ENCODE measurements around the gene C8G.

Gene C8G

DNA sequence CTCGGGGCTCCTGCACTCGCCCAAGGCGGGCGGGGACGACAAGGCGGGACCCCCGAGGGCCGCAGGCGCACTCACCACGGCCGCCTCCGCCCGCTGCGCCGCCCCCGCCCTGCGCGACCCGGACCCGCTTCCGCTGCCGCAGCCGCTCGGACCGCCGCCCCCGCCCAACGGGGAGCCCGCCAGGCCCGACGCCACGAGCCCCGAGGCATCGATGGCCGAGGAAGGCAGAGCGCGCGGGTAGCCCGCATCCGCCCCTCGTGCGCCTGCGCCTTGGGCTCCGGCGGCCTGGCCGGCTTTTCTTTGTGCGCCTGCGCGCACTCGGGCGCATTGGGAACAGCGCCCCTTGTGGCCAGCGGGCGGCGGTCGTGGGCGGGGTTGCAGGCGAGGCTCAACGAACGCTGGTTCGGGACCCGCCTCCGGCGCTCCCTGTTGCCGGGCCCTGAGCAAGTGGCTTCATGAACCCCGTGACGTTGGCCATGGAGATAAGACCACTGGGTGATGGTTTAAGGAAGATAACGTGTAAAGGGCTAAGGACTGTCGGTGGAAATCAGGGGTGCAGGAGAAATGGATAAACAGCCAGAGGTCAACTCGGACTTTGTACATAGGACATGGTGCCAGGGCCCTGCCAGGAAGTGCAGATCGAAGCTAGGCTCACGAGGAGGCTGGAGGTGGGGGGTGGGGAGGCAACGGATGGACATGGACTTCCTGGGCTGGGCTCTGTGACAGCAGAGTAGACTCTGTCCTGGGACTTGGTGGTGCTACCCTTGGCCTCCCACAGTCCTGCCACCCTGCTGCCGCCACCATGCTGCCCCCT lies at the start of gene C8G, which contains the start of gene FBXW5:
Gene C8G (plus strand): TSS at position 725 of the 814 bp plus-strand sequence. CDS start 78 bp downstream, at position 803.
Gene FBXW5 (minus strand): TSS at position 220 of the 814 bp plus-strand sequence. CDS start 655 bp downstream, outside the sequence.
- peak; percentile 77 for DNase-seq

DNA sequence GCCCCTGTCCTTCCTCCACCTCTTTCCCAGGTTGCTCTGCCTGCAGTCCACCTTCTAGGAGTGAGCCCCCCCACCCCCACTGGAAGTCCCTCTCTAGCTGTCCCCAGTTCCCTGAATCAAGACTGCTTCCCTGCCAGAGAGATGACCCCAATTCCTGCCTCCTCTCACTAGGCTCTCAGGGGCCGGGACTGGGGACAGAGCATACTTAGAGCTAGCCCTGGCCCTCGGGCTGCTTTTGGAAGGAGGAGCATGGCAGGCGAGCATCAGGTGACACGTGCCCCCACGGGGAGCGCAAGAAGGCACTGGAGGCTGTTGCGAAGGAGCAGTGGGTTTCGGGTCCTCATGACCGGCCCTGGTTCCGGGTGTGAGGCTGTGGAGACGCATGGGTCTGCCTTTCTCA lies 49.0 kb upstream of the C8G start:
- DNase-seq: no peak

DNA sequence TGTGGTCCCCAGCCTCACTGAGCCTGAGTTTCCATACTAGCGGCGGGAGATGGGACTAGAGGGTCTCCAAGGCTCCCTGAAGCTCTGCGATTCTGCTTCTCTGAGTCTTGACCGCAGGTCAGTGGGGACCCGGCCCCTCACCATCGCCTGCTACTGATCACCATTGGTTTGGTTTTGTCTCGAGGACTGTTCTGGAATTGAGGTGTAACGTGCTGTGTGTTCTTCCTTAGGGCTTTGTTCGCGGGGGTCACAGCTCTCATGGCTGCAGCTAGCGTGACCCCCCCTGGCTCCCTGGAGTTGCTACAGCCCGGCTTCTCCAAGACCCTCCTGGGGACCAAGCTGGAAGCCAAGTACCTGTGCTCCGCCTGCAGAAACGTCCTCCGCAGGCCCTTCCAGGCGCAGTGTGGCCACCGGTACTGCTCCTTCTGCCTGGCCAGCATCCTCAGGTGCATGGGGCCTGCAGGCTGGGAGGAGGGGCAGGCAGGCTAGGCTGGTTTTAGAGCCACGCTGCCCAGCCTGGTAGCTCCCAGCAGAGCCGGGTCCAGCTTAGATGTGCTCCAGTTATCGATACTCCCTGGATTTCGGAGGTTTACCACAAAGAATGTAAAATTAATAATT lies 46.5 kb upstream of the C8G start:
- DNase-seq: no peak

DNA sequence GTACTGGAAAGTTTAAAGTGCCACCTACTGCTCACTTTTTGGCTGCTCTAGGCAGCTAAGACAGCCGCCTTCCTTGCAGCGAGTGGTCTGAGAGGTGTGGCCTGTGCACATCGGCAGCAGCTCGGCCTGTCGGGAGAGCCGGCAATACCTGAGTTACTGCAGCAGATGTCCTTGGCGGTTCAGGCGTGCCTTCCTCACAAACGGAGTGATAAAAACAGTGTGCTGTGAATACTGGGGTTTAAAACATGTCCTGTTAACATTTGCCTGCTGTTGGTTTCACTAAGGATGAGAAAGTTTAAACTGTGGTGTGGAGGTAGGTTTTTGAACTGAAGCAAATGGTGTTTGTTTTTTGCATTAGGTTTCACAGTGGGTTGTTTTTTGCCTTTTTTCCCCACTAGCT lies 45.8 kb upstream of the C8G start:
- no peak for DNase-seq

DNA sequence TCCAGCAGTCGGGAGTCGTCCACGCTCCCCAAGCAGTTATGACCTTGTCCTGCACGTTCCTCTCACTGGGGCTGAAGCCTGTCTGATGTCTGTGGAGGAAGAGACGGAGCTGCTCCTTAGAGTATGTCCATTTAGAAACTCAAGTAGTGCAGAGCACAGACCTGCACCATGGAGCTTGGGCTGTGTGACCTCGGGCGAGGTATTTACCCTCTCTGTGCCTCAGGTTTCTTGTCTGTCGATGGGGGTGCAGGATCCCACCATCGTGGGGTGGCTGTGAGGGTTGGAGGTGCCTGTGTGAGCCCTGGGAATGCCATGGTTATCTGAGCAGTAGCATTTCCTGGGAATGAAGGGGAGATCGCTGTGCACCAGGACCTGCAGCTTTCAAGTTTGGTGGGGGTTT lies 44.5 kb upstream of the C8G start:
- DNase-seq: no peak

DNA sequence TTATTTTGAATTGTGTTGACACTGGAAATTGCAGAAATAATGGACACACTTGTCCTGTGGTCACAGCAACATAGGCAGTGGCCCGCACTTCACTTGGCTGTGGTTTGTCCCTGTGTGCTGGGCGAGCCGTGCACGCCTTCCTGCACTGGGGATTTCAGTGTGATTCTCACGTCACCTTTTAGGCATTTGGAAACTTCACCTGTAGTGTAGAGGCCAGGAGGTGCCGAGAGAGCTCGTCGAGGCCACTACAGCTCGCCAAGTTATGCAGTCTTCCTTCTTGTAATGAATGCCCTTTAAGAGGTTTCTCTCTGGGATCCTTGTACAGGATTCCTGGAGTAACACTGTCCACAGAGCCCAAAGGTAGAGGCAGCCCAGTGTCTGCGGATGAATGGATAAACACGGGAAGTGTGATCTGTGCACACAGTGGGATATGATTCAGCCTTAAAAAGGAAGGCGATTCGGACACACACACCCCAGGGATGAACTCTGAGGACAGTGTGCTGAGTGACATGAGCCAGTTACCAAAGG lies 44.0 kb upstream of the C8G start:
- DNase-seq: no peak

DNA sequence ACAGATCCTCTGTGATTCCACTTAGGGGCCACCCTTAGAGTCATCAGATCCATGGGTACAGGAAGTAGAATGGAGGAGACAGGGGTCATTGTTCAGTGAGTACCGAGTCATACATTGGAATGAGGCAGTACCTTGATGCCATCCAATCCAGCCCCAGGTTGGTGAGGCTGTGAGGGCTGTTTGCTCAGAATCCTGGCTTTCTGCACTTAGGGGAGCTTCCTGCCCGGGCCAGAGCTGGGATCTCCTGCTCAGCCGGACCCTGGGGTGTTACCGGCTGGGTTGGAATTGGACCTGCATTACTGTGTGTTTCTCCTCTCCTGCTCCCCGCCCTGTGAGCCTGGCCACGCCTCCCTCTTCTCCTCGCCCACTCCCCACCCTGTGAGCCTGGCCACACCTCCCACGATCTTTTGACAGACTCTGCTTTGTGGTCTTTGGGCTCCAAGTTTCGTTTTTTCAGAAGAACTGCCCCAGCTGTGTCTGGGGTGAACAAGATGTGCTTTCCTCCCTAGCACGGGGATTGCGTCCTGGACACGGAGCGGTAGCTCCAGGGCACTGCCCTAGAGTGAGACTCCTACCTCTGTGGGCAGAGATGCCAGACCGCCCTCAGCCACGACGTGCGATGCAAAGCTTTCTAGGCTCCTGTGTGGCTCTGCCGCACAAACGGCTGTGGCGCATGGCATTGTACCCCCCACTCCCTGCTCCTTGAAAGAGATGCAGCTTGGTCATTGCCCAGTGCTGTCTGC lies 43.4 kb upstream of the C8G start:
- DNase-seq: no peak

DNA sequence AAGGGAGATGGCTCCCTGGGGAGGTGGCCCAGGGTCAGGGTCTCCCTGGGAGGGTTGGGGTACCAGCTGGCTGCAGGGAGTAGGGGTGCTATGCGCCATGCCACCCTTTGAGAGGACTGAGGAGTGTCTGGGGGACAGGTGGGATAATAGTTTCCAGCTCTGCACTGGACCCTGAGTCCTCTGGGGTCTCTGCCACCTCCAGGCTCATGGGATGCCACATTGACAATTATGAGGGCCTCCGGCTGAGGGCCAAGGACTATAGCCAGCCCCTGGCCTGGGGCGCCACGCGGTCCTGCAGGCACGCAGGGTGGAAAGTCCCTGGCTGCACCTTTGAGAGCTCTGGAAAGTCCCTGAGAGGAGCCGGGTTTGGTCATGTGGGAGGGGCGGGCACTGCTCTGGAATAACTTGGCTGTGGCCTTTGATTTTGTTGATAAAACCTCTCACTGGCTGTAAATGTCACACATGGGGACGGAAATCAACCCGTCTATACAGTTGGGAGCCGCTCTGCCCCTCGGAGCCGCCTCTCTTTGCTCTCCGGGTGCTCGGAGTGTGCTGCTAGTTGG lies 42.7 kb upstream of the C8G start:
- peak; percentile 78 for DNase-seq

DNA sequence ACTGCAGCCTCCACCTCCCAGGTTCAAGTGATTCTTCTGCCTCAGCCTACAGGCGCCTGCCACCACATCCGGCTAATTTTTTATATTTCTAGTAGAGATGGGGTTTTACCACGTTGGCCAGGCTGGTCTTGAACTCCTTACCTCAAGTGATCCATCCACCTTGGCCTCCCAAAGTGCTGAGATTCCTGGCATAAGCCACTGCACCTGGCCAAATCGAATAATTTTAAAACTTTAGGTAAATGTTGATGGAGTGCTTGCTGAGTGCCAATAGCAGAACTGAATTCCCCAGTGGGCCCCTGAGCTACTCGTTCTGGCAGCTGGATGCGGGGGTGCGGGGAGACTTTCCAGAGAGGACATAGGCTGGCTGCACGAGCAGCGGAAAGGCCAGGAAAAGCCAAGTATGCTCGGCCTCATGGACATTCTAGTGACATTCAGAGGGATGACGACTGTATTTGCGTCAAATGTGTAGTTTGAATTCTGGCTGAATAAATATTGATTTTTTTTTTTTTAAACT lies 41.9 kb upstream of the C8G start:
- DNase-seq: no peak

DNA sequence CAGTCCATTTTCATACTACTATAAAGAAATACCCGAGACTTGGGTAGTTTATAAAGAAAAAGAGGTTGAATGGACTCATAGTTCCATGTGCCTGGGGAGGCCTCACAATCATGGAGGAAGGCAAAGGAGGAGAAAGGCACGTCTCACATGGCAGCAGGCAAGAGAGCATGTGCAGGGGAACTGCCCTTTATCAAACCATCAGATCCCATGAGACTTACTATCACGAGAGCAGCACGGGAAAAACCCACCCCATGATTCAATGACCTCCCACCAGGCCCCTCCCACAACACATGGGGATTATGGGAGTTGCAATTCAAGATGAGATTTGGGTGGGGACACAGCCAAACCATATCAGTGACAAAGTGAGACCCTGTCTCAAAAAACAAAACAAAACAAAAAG lies 38.8 kb upstream of the C8G start:
- DNase-seq: no peak

DNA sequence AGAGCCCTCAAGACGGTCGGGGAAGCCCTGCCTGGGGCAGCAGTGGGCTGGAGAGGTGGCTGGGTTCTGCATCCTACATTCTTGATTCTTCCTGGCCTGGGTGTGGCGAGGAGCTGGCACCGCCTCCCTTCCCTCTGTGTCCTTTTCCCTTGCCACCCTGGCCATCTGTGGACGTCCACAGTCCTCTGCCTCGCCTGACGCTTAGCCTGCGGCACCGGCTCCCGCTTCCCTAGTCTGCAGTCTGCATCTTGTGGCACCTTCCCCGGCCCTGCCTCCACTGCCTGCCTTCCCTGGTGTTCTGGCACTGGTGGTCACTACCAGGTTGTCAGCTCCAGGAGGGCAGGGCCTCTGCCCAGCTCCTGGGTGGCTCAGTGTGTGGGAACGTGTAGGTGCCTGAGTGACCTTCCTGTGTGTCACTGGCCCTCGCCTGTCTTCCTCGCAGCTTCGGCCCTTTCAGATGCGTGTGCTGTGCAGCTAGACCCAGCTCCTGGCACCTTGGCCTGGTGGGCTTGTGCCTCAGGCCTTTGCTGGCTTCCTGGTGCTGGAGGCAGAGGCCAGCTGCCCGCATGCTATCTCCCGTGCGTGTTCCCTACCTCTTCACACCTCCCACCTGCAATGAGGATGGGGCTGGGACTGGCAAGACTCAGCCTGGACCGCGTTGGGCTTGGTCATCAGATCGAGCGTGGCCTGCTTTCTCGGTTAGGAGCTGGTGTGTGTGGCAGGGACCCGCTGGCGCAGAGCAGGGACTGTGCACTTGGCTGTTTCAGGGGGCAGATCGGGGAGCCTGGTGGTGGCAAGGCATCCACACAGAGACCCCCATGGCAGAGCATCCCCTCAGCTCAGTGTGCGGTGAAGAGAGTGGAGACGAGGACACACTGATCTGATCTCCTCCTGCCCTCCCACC lies 37.8 kb upstream of the C8G start:
- no peak for DNase-seq

DNA sequence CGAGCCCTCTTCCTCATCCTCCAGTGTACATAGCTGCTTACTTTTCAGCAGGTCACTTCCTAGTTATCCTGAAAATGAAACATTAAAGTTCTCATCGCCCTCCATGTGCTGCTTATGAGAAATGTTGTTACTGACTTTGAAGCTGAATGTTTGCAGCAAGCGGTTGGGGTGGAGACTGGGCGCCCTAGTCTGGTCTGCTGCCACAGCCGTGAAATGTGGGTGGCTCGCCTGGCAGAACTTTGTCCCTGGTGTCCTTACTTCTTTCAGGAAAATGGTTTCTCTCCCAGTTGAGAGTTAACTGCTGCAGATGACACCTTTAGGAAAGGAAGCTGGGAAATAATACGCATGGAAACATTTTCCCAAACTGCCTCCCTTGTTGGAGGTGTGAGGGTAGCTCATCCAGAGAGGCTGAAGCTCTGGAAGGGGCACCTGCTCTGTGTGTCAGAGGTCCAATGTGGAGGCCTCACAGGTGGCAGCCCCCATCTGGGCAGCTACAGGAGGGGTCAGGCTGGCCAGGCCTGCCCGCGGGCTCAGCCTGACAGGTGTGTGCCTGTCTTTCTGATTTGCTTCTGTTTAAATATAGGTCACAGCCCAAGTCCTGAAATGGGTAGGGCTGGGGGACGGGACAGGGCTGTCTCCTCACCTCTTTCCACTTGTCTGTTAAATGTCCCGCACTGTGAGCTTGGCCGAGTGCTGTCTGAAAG lies 34.7 kb upstream of the C8G start:
- DNase-seq: no peak

DNA sequence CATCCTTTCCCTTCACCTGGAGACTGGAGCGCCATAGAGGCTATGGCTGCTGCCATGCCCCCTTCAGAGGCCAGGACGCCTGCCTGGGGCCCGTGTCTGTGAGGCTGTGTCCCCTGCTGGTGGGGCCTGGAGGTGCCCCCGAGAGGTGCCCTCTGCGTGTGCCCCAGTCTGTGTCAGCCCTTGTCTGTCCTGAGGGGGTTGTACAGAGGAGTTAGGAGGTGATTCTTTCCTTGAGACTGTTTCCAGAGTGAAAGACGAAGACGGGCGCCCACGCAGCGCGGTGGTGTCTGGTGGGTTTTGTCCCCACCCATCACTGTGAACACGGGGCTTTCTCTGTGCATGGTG lies 34.2 kb upstream of the C8G start:
- DNase-seq: no peak

DNA sequence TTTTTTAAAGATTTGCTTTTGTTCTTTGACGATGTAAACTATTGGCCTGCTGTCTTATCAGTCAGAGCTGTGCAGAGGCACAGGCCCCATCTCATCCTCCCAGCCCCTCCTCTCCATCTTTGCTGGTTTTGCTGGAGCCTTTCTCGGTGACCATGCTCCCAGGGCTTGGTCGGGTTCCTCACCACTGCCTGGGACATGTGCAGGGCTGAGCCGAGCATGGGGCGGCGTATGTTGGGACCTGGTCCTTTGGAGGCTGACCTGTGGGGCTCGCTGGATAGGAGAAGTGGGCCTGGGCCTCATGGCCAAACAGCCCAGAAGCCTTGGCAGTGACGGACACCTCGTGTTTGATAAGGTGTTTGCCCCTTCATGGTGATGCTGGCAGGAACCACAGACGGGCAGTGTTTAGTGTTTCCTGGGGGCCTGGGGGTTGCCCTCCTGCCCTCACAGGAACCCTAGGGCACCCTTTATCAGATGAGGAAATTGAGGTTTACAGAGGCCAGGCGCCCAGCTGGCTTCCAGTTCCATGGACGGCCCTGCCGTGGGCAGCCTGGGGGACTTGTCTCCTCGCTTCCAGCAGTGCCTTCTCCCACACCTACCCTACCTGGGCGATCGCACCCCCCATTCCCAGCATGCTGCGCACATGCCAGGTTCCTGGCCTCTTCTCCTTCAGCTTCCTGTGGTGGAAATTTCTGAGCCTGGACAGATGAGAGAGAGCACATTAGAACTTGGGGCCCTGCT lies 31.2 kb upstream of the C8G start:
- DNase-seq: no peak

DNA sequence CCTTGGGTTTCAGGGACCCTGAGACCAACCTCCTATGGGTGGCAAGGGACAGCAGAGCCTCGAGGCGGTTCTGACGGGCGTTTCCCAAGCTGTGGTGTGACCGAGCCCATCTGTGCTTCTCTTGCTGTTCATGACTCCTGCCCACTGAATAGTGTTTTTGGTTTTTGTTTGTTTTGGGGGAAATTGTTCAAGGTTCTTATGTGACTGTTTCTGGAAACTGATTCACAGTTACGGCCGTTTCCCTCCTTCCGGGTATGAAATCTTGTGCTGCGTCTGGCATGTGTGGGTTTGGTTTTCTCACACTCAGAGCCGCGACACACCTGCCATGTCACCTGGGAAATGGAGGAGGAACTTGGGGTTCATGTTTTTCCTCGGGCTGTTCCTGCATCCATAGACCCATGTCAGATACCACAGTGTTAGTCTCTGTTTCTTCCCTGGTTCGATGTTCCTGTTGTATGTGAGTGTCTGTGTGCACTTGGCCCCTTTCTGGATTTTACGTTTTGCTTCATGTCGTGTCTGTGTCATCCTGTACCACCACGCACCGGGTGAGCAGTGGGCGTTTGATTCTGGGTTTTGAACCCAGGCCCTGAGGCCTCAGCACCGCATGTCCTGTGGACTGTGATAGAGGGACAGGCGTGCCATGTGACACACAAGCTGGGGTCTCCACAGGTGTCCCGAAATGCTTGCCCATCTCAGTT lies 29.3 kb upstream of the C8G start:
- DNase-seq: no peak

DNA sequence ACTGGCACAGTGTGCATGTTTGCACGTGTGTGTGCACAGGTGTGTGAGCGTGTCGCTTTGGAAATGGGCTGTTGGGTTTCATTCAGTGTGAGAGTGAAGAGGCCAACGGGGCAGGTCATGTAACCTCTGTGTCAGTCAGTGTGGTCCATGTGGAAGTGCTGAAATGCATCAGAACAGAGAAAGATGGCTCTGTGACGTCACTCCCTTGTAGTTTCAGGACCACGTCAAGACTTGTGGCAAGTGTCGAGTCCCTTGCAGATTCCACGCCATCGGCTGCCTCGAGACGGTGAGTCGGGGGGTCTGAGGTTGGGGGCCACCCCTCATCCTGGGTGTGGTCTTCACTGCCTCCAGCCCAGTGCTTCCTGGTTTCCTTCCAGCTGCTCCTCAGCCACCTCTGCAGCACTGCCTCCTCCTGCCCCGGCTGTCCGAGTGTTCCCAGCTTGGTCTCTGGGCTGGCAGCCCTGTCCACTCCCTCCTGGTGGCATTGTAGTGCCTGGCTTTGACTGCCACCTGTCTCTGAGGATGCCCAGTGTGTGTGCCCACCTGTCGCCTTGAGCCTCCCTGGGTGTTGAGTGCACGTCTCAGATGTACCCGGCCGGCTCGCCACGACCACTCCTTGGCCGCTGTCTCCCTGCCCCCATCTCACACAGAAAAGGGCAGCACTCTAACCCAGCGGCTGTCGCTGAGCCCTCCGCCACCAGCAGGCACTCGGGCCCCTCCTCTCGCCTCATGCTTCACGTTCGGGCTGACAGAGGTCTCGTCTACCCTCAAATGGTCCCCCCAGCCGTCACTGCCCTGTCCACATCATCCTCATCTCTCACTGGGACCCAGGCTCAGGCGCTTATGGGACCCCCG lies 28.5 kb upstream of the C8G start:
- no peak for DNase-seq

DNA sequence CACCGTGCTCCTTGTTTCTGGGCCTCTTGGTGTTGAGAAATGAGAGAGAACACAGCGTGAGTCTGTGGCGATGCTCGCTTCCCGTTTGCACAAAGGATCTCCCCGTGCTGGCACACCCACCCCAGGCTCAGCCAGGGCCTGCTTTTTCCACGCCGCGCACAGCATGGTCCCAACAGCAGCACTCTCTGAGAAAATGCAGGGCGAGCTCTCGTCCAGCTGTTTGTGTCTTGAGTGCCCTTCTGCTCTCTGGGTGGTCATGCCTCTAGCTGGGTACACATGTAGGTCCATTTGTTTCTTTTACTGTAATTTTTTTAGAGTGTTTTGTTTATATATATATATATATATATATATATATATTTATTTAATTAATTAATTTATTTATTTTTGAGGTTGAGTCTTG lies 27.1 kb upstream of the C8G start:
- no peak for DNase-seq

DNA sequence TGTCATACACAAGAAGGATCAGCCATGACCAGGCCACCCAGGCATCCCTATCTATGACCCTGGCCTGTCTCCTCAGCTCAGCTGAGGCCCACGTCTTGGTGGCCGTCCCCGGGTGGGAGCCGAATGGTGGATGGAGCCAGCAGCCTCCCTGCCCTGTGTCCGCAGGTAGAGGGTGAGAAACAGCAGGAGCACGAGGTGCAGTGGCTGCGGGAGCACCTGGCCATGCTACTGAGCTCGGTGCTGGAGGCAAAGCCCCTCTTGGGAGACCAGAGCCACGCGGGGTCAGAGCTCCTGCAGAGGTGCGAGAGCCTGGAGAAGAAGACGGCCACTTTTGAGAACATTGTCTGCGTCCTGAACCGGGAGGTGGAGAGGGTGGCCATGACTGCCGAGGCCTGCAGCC lies 25.0 kb upstream of the C8G start:
- no peak for DNase-seq

DNA sequence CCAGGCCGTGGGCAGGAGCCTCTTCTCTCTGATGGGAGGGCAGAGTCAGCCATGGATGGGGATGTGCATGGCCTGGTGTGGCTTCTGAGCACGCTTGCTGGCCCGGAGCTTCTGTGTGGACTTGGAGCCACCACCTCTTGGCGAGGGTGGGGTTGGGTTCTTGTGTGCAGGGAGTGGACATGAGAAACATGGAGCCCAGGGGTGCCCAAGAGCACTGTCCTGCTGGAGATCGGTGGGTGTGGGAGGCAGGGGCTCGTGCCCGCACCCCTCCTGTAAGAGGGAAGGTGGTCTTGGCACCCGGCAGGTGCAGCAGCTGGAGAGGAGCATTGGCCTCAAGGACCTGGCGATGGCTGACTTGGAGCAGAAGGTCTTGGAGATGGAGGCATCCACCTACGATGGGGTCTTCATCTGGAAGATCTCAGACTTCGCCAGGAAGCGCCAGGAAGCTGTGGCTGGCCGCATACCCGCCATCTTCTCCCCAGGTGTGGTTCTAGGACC lies 24.3 kb upstream of the C8G start:
- DNase-seq: no peak

Measured in amniotic stem cell (primary cell).